ENCODE data around the gene ARHGEF12.
"Not testable (repeated sequence)": the region's sequence is repeated elsewhere in the genome, so short reads cannot be mapped to it uniquely, and the experiment has no call there.

ARHGEF12 gene

GRCh38 chr11:120492486-120492885 lies 156.3 kb downstream of the ARHGEF12 start:
- no peak for DNase-seq (ENCODE audit: low read depth in 1 of 2, low spot score in 1 of 2)

- DNase-seq (ENCODE audit: low read depth in 1 of 2, low spot score in 1 of 2): no peak
These were observed 158.4 kb downstream of the ARHGEF12 start for GRCh38 chr11:120494595-120494994.

- no peak for DNase-seq (ENCODE audit: low read depth in 1 of 2, low spot score in 1 of 2)
These were observed 162.9 kb downstream of the ARHGEF12 start for GRCh38 chr11:120499088-120499487.

GRCh38 chr11:120499859-120500258 lies 163.6 kb downstream of the ARHGEF12 start:
- no peak for DNase-seq (ENCODE audit: low read depth in 1 of 2, low spot score in 1 of 2)

GRCh38 chr11:120500414-120501071 lies 164.3 kb downstream of the ARHGEF12 start:
- DNase-seq (ENCODE audit: low read depth in 1 of 2, low spot score in 1 of 2): no peak

GRCh38 chr11:120501440-120501839 lies 165.2 kb downstream of the ARHGEF12 start:
- DNase-seq (ENCODE audit: low read depth in 1 of 2, low spot score in 1 of 2): no peak

GRCh38 chr11:120501976-120502755 lies 166.0 kb downstream of the ARHGEF12 start:
- DNase-seq (ENCODE audit: low read depth in 1 of 2, low spot score in 1 of 2): no peak

- DNase-seq (ENCODE audit: low read depth in 1 of 2, low spot score in 1 of 2): not testable (repeated sequence)
These were observed 167.3 kb downstream of the ARHGEF12 start for GRCh38 chr11:120503529-120503928.

- DNase-seq (ENCODE audit: low read depth in 1 of 2, low spot score in 1 of 2): no peak
These were observed 169.7 kb downstream of the ARHGEF12 start for GRCh38 chr11:120505801-120506425.

GRCh38 chr11:120509346-120510053 lies 173.3 kb downstream of the ARHGEF12 start:
- no peak for DNase-seq (ENCODE audit: low read depth in 1 of 2, low spot score in 1 of 2)

- no peak for DNase-seq (ENCODE audit: low read depth in 1 of 2, low spot score in 1 of 2)
These were observed 174.3 kb downstream of the ARHGEF12 start for GRCh38 chr11:120510406-120511115.

GRCh38 chr11:120511116-120511819 lies 175.1 kb downstream of the ARHGEF12 start, which contains the start of gene GRIK4:
Gene GRIK4 (plus strand): TSS chr11:120511748. CDS start chr11:120660319, 148,571 bp downstream.
- peak; percentile 55 to 58 for DNase-seq (ENCODE audit: low read depth in 1 of 2, low spot score in 1 of 2)

GRCh38 chr11:120511820-120512738 lies 175.9 kb downstream of the ARHGEF12 start:
- no peak for DNase-seq (ENCODE audit: low read depth in 1 of 2, low spot score in 1 of 2)

GRCh38 chr11:120512739-120513435 lies 176.7 kb downstream of the ARHGEF12 start:
- DNase-seq (ENCODE audit: low read depth in 1 of 2, low spot score in 1 of 2): no peak

- no peak for DNase-seq (ENCODE audit: low read depth in 1 of 2, low spot score in 1 of 2)
These were observed 177.5 kb downstream of the ARHGEF12 start for GRCh38 chr11:120513436-120514315.

GRCh38 chr11:120514541-120515121 lies 178.4 kb downstream of the ARHGEF12 start:
- no peak for DNase-seq (ENCODE audit: low read depth in 1 of 2, low spot score in 1 of 2)

GRCh38 chr11:120515186-120515723 lies 179.0 kb downstream of the ARHGEF12 start:
- no peak for DNase-seq (ENCODE audit: low read depth in 1 of 2, low spot score in 1 of 2)

Data from activated T-helper 1 cell treated with anti-CD3 and anti-CD28 coated beads, Interleukin-2, amount 50 U/mL, for 16 hours (primary cell).